ENCODE data around the gene SPTLC1. TPM values are rescaled to one million over a fixed set of nuclear protein-coding genes. Genes with fewer than 3 reads are reported as not detected.

SPTLC1 gene
- total RNA-seq, 4 donors from 2014 or later, result 72.9 to 102 (median 89.7) TPM

DNA sequence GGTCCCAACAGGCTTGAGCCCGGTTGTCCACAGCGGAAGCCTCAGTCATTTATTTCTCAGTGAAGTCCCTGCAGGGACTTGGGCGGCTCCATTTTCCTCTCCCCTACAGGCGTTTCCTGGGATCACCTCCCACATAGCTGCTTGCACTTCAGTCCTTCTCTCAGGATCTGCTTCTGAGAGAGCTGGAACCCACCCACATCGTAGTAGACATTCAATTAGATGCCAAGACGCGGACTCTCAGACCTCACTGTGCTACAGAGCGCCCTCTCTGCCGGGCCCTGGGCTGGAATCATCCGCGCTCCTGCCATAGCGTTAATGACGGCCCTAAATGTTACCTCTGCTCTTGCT is 111.2 kb downstream of the SPTLC1 start:
- TF ChIP-seq, protein P1, sequence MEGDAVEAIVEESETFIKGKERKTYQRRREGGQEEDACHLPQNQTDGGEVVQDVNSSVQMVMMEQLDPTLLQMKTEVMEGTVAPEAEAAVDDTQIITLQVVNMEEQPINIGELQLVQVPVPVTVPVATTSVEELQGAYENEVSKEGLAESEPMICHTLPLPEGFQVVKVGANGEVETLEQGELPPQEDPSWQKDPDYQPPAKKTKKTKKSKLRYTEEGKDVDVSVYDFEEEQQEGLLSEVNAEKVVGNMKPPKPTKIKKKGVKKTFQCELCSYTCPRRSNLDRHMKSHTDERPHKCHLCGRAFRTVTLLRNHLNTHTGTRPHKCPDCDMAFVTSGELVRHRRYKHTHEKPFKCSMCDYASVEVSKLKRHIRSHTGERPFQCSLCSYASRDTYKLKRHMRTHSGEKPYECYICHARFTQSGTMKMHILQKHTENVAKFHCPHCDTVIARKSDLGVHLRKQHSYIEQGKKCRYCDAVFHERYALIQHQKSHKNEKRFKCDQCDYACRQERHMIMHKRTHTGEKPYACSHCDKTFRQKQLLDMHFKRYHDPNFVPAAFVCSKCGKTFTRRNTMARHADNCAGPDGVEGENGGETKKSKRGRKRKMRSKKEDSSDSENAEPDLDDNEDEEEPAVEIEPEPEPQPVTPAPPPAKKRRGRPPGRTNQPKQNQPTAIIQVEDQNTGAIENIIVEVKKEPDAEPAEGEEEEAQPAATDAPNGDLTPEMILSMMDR (IDR thresholded peaks at IDR 0.05; ENCODE audit: low read depth), result no peak

DNA sequence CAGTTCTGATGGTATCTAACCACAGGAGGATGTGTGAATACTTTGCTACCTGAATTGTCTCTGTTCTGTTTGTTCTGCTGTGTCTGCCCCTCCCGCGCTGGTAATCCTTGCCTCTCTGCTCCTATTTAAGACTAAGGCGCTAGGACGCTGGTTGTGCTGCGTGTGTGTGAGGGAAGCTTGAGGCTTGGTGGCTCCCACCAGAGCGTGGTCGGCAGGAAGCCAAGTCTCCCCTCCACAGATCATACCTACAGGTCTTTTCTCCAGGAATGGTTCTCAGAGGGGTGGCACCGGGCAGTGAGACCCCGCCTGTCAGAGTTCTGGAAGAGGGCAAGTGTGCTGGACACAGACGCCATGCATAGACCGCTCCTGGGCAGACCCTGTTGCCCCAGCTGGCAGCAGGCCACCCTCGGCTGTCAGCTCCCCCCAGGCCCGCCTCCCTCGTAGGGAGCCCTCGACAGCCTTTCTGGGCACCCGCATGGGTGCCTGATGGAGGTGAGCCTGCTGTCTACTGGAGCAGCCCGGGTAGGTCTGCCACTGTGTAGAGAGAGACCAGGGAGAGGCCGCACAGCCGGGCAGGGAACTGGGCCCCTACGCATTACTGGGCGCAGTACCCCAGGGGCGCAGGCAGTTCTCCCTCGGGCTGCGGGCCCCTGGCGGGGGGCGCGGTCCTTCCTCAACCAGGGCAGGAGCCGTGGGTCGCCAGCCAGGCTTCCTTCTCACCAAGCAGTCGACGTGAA is 111.7 kb downstream of the SPTLC1 start:
- TF ChIP-seq, protein P1 (IDR thresholded peaks at IDR 0.05; ENCODE audit: low read depth), result no peak

DNA sequence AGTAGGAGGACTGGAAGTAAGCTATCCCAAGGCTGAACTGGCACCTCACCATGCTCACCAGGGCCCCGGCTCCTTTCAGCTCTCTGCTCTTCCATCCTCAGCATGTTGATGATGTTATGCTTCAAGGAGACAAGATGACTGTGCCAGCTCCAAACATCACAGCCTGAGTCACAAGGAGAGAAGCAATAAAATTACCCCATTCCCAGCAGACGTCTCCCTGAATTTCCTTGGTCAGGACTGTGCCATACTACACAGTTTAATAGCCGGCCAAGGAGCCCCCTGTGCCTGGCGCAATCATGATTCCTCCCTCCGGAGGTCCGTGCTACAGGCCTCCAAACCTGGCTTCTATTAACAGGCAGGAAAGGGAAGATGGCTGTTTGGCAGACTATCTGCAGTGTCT is 114.0 kb downstream of the SPTLC1 start:
- TF ChIP-seq, protein P1 (IDR thresholded peaks at IDR 0.05; ENCODE audit: low read depth), result no peak

DNA sequence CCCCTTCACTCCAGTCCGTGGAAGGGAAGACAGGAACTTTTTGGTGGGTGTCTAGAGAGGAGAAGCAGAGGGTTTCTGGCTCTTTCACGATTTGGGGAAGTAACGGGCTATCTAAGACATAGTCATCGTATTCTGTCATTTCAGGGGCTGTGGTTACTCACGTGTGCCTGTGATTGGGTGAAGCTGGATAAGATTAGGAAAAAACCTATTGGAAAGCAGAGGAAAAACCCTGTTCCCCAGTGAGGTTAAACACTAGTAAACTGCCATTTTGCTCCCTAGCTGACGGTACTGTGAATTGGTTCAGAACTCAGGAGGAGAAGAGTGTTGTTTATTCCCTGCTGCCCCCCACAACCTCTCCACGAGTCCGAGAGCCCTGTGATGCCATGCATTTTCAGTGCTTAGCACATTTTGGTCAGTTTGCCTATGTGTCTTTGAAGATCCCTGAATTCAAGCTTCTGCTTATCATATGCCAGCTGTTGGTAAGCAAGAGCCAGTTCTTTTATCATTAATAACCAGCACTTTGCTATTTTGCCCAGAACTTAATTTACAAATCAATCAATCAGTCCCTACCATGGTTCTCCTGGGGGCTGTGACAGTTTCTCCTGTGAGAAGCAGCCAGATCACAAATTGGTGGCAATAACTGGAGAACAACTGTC is 120.1 kb downstream of the SPTLC1 start:
- TF ChIP-seq, protein P1 (IDR thresholded peaks at IDR 0.05; ENCODE audit: low read depth), result no peak

DNA sequence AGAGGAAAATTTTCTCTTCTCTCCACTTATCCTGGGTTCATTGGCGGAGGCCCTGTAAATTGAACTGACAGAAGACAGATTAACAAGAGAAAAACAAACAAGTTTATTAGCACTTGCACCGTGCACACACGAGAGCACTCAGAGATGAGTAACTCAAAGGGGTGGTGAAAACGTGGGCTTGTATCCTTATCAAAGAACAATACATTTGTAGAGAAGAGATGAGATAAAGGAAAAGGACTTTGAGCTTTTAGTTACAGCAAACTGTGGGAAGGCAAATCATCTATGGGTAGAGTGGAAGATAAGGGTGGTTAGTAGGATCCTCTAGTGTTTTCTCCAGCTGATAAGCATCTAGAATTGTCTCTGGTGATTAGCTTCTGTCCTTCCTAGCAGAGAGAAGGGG is 120.8 kb downstream of the SPTLC1 start:
- TF ChIP-seq, protein P1 (IDR thresholded peaks at IDR 0.05; ENCODE audit: low read depth), result no peak

DNA sequence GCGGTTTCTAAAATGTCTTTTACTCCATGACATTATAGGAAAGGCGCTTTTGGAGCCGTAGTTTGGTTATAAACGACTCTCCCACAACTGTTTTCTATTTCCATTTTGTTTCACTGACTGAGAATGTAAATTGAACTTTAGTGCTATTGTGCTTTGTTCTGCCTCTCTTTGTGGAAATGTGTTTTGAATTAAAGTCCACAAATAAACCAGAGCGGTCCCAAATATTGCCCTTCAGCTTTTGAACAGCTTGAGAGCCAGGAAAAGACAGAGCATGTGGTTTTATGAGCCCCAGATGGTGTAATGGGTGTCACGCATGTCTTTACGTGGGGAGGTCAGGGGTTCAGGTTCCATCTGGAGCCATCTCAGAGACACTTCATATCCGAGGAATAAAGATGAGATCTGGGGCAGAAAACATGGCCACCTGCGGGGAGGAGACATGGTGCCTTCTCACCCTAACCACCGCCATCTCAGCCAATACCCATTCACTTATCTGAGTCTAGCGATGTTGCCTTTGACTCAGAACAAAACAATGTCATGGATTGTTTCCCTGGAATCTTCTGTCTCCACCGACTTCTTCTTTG is 122.7 kb downstream of the SPTLC1 start:
- TF ChIP-seq, protein P1 (IDR thresholded peaks at IDR 0.05; ENCODE audit: low read depth), result no peak

DNA sequence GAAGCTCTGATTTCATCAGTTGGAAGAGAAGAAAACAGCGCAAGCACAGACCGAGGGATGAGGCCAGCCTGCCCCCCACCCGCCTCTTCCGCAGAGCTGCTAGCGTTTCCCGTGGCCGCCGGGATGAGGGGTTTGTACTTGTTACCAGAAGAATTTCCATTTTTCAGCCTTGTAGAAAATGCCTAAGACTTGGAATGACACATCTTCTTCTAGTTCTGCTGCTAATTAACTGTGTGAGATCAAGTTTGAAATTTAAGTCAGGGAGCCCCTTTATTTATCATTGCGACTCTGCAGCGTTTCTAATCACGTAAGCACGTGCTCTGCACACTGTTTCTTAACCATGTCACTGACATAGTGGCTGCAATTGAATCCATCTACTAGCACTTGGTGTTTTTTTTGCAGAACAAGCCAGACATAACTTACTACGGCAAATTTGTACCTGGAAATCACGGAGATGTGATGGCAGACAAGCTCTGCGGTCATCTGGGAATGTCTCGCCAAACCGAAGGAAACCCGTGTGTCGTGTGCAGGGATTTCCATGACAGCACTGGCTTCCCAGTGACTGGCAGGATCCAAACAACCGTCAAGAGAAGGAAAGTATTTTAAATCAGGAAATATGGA is 123.4 kb downstream of the SPTLC1 start:
- TF ChIP-seq, protein P1 (IDR thresholded peaks at IDR 0.05; ENCODE audit: low read depth), result no peak
